GM12865 (cell line): ENCODE results near the gene MYO3A.

Experiments
- DNase-seq: peaks from one replicate; pipeline ENCODE4 v3.0.0; 2010; ENCODE audit warnings: low read depth
- H3K4me3 ChIP-seq: 2 replicates; pipeline ENCODE4 v1.5.1; 2011; ENCODE audit warnings: mild to moderate bottlenecking, low read depth, low read length, control low read depth
- TF ChIP-seq, protein P1 (sequence below): IDR thresholded peaks from 2 replicates; pipeline ENCODE4 v1.5.1; 2011; ENCODE audit warnings: low read length, control low read depth, low read depth, inconsistent platforms; ENCODE audit not compliant: insufficient read depth; ENCODE audit errors: missing control alignments

The MYO3A gene

DNA sequence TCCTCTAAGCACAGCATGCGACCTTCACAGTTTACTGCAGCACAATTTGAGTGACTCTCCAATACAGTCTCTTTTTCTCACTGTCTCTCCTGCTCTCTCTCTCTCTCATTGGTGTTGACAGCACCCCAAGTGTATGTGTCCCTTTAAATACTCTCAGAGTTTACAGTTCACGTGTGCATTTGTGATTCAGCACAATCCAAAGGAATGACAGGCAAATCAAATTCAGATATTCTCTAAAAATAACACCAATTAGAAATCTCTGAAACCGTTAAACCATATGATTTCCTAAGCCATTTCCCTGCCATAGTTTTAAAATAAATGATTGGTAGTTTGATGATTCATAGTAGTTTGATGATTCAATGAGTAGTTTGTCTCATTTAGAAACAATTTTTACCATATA, 178.5 kb downstream of the MYO3A start:
- DNase-seq, result no peak
- H3K4me3 ChIP-seq, result no peak overlapping the region
- TF ChIP-seq, protein P1, sequence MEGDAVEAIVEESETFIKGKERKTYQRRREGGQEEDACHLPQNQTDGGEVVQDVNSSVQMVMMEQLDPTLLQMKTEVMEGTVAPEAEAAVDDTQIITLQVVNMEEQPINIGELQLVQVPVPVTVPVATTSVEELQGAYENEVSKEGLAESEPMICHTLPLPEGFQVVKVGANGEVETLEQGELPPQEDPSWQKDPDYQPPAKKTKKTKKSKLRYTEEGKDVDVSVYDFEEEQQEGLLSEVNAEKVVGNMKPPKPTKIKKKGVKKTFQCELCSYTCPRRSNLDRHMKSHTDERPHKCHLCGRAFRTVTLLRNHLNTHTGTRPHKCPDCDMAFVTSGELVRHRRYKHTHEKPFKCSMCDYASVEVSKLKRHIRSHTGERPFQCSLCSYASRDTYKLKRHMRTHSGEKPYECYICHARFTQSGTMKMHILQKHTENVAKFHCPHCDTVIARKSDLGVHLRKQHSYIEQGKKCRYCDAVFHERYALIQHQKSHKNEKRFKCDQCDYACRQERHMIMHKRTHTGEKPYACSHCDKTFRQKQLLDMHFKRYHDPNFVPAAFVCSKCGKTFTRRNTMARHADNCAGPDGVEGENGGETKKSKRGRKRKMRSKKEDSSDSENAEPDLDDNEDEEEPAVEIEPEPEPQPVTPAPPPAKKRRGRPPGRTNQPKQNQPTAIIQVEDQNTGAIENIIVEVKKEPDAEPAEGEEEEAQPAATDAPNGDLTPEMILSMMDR, result no peak

DNA sequence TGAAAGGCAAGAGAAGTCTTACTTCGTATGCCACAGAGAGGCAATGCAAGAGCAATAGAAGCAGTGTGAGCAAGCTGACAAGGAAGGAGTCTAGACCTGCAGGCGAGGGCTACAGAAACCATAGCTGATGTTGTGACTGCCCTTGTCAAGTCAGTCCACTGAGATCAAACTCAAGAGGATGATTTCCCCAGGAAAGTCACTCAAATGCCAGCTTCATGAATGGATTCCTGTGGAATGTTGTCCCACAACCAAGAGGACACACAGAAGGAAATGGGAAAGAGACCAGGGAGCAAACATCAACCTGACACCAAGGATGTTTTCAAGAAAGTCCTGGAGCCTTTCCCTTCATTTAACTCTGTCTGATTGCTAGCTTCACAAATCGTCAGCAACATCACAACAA, 204.6 kb downstream of the MYO3A start:
- TF ChIP-seq, protein P1, result no peak
- H3K4me3 ChIP-seq, result no peak overlapping the region
- no peak for DNase-seq

DNA sequence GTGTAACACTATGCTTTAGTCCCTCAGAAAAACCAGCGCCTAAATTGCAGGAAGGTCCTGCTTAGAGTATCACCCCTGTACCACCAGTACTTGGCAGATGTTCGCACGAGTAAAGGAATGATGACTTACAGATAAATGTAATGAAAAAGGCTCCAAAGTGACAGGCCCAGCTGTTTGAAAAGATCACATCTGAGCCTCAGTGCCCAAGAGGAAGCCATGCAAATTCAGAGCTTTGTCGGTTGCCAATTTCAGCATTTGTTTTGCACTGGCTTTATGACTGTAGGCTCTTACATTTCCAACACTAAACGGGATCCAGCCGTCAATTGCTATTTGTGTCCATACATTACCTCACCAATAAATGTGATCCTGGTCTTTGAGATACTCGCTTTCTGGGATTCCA, 222.0 kb downstream of the MYO3A start:
- no peak overlapping the region for H3K4me3 ChIP-seq
- no peak for DNase-seq
- TF ChIP-seq, protein P1, result no peak

DNA sequence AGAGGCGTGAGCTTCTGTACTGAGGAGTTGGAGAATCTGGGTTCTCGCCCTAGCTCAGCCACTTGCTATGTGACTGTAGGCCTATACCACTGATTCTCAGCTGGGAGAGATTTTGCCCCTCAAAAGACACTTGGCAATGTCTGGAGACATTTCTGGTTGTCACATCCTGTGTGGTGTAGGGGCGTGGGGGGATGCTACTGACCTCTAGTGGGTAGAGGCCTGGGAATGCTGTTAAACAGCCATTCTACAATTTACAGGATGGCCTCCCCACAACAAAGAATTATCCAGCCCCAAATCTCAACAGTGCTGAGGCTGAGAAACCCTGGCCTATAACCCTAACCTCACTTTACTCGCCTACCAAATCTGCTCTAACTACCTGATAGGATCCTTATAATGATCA, 223.7 kb downstream of the MYO3A start:
- H3K4me3 ChIP-seq, result no peak overlapping the region
- TF ChIP-seq, protein P1, result peak; percentile 3
- DNase-seq, result no peak

GRCh38 chr10:26169466-26169865, 235.4 kb downstream of the MYO3A start:
- H3K4me3 ChIP-seq, result no peak overlapping the region
- DNase-seq, result no peak
- TF ChIP-seq, protein P1, result no peak

- TF ChIP-seq, protein P1, result no peak
- no peak for DNase-seq
- no peak overlapping the region for H3K4me3 ChIP-seq
These were observed 238.1 kb downstream of the MYO3A start for GRCh38 chr10:26172131-26172530.

DNA sequence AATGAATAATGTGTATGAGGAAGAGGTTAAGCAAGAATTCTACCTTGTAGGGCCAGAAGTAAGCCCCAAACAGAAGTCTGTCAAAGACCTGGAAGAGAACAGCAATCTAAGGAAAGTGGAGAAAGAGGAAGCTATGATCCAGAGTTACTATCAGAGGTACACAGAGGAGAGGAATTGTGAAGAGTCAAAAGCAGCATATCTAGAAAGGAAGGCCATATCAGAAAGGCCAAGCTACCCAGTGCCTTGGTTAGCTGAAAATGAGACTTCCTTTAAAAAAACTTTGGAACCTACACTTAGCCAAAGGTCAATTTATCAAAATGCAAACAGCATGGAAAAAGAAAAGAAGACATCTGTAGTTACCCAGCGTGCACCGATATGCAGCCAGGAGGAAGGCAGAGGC, 239.8 kb downstream of the MYO3A start:
- no peak for DNase-seq
- TF ChIP-seq, protein P1, result no peak
- H3K4me3 ChIP-seq, result no peak overlapping the region
